NCI-H526 treated with DMSO at 0.1 percent for 48 hours (cell line): ENCODE results near the gene DNAJC16.
"Not testable (repeated sequence)": the region's sequence is repeated elsewhere in the genome, so short reads cannot be mapped to it uniquely, and the experiment has no call there.

Source experiments
- DNase-seq: peaks from one replicate; lab custom pipeline; 2025; lab: John Stamatoyannopoulos, UW

DNAJC16 gene

GRCh38 chr1:15583016-15583706, 56.5 kb downstream of the DNAJC16 start:
- DNase-seq = no peak

- DNase-seq = no peak
Measured at GRCh38 chr1:15584489-15585363, 58.1 kb downstream of the DNAJC16 start, which contains the start of gene AGMAT. AGMAT (minus strand) TSS chr1:15585051; CDS start chr1:15584967, 84 bp downstream.

GRCh38 chr1:15592285-15592684, 65.6 kb downstream of the DNAJC16 start:
- DNase-seq = no peak

GRCh38 chr1:15595809-15596617, 69.4 kb downstream of the DNAJC16 start:
- no peak for DNase-seq

- no peak for DNase-seq
Measured at GRCh38 chr1:15598436-15598835, 71.8 kb downstream of the DNAJC16 start.

- peak; percentile 93 for DNase-seq
Measured at GRCh38 chr1:15603050-15603965, 76.7 kb downstream of the DNAJC16 start.

GRCh38 chr1:15603966-15604282, 77.3 kb downstream of the DNAJC16 start:
- not testable (repeated sequence) for DNase-seq

GRCh38 chr1:15604400-15604799, 77.8 kb downstream of the DNAJC16 start:
- DNase-seq = not testable (repeated sequence)

- DNase-seq = no peak
Measured at GRCh38 chr1:15605398-15606383, 79.0 kb downstream of the DNAJC16 start.

GRCh38 chr1:15609631-15610030, 83.0 kb downstream of the DNAJC16 start:
- no peak for DNase-seq

- DNase-seq = peak; percentile 92
Measured at GRCh38 chr1:15610167-15610566, 83.5 kb downstream of the DNAJC16 start.

- DNase-seq = no peak
Measured at GRCh38 chr1:15616373-15617172, 89.9 kb downstream of the DNAJC16 start.

GRCh38 chr1:15617173-15618076, 90.8 kb downstream of the DNAJC16 start, which contains the start of gene DDI2:
DDI2 (plus strand) TSS chr1:15617458; CDS start chr1:15617671, 213 bp downstream.
- peak; percentile 92 for DNase-seq

- peak; percentile 30 for DNase-seq
Measured at GRCh38 chr1:15618077-15618654, 91.5 kb downstream of the DNAJC16 start.

GRCh38 chr1:15618655-15619525, 92.2 kb downstream of the DNAJC16 start:
- DNase-seq = no peak

- DNase-seq = no peak
Measured at GRCh38 chr1:15620155-15620545, 93.5 kb downstream of the DNAJC16 start.
